K562 (cell line): Measurements from ENCODE around the gene NPAS2. TPM values are rescaled to one million over a fixed set of nuclear protein-coding genes. Genes with fewer than 3 reads are reported as not detected.

Experiments used
- ATAC-seq: fragments of 200-7000 bp; cut with Tn5 transposase; 3 replicates; pipeline ENCODE4 v1.9.1; 2020; ENCODE audit warnings: moderate library complexity
- BruUV-seq: library from RNA; stranded (reverse); fragments of 400-500 nt; replicated peaks from 2 replicates; lab custom pipeline; 2021; lab: Mats Ljungman, UMichigan
- CTCF ChIA-PET: fragments of 300-600 bp; formaldehyde crosslinking; extraction: SDS; loops from one replicate; lab custom pipeline; 2021; ENCODE audit warnings: low intra/inter-chr PET ratio; lab: Yijun Ruan, JAX
- POLR2A ChIA-PET: fragments of 300-600, 350-650 bp; sonication (Branson Sonifier 250); formaldehyde crosslinking; extraction: SDS; loops from one replicate; lab custom pipeline; 2021; ENCODE audit warnings: antibody characterized with exemption, inconsistent platforms; lab: Yijun Ruan, JAX
- DNase-seq, 4 experiments: peaks; one replicate each; pipeline versions ENCODE4 v3.0.0 to v3.0.0-alpha.2; 2011 to 2018; ENCODE audit warnings: low spot score in 3 of 4, mixed read lengths in 3 of 4; ENCODE audit errors: extremely low read depth in 1 of 4
- FAIRE-seq: peaks from 2 replicates; lab custom pipeline; 2011; peaks lifted over from hg19 to GRCh38; lab: Jason Lieb, UNC
- H2AFZ ChIP-seq: 2 replicates; pipeline ENCODE4 v1.6.0; 2011; ENCODE audit warnings: low read depth, low read length, control low read depth, inconsistent platforms
- H3K27ac ChIP-seq: fragments of 200-600 bp; 3 replicates; pipeline ENCODE4 v1.8.0; 2011; ENCODE audit warnings: low read depth, mild to moderate bottlenecking, control low read depth, inconsistent platforms, low read length, moderate library complexity, mixed read lengths; ENCODE audit errors: extremely low read depth
- H3K27me3 ChIP-seq, 2 experiments: fragments of 300-600 bp in 1 of 2; 2 replicates in 1 of 2; 3 replicates in 1 of 2; pipeline versions ENCODE4 v1.6.0 to v1.8.0; 2011; ENCODE audit warnings: inconsistent platforms in 2 of 2, low read length in 2 of 2, mild to moderate bottlenecking in 1 of 2, mixed read lengths in 1 of 2, moderate library complexity in 1 of 2; ENCODE audit not compliant: control insufficient read depth in 2 of 2, insufficient read depth in 2 of 2
- H3K36me3 ChIP-seq: fragments of 300-600 bp; 3 replicates; pipeline ENCODE4 v1.8.0; 2011; ENCODE audit warnings: mild to moderate bottlenecking, low read length, inconsistent platforms; ENCODE audit not compliant: control insufficient read depth, insufficient read depth
- H3K4me1 ChIP-seq, 2 experiments: fragments of 200-600 bp in 1 of 2; replicated peaks in 1 of 2; 2 replicates in 1 of 2; 3 replicates in 1 of 2; pipeline versions ENCODE4 v1.5.1 to v1.8.0; 2011; ENCODE audit warnings: inconsistent platforms in 2 of 2, low read length in 2 of 2, mild to moderate bottlenecking in 1 of 2, mixed read lengths in 1 of 2, moderate library complexity in 1 of 2; ENCODE audit not compliant: control insufficient read depth in 2 of 2, insufficient read depth in 2 of 2
- H3K4me2 ChIP-seq: 2 replicates; pipeline ENCODE4 v1.6.1; 2011; ENCODE audit warnings: low read length, control low read depth, inconsistent platforms, mixed read lengths; ENCODE audit not compliant: insufficient read depth
- H3K4me3 ChIP-seq: fragments of 200-600 bp; sonication (generic), shearing (Covaris generic); 2 replicates; pipeline ENCODE4 v1.5.1; 2016; ENCODE audit warnings: control low read depth, inconsistent platforms
- H3K79me2 ChIP-seq: fragments of 200-600 bp; 3 replicates; pipeline ENCODE4 v1.8.0; 2011; ENCODE audit warnings: low read length, inconsistent platforms; ENCODE audit not compliant: control insufficient read depth, insufficient read depth
- H3K9ac ChIP-seq, 2 experiments: 2 replicates each; pipeline versions ENCODE4 v1.6.0 to v1.6.1; 2011; ENCODE audit warnings: low read depth in 2 of 2, low read length in 2 of 2, control low read depth in 1 of 2, inconsistent platforms in 1 of 2, mild to moderate bottlenecking in 1 of 2, mixed read lengths in 1 of 2; ENCODE audit not compliant: insufficient read depth in 1 of 2
- H3K9me1 ChIP-seq: one replicate; pipeline ENCODE4 v1.6.0; 2011; ENCODE audit warnings: inconsistent platforms, mild to moderate bottlenecking, low read length, moderate library complexity; ENCODE audit not compliant: control insufficient read depth, insufficient read depth
- H3K9me3 ChIP-seq: replicated peaks from 2 replicates; pipeline ENCODE4 v1.5.1; 2011; ENCODE audit warnings: low read depth, low read length, inconsistent platforms; ENCODE audit not compliant: control insufficient read depth, insufficient read depth
- H4K20me1 ChIP-seq: replicated peaks from 2 replicates; pipeline ENCODE4 v1.6.1; 2011; ENCODE audit warnings: low read length, inconsistent platforms, mixed read lengths; ENCODE audit not compliant: control insufficient read depth, insufficient read depth
- ARHGAP35 ChIP-seq: fragments of 450-650 bp; IDR thresholded peaks from 2 replicates; pipeline ENCODE4 v1.6.1; 2018; ENCODE audit not compliant: partially characterized antibody
- ARID3B ChIP-seq: fragments of 250-450 bp; sonication (Bioruptor Pico); IDR thresholded peaks from 2 replicates; pipeline ENCODE4 v1.4.0; 2020; ENCODE audit warnings: borderline replicate concordance
- CBFA2T2 ChIP-seq: fragments of 450-650 bp; conservative IDR thresholded peaks from 2 replicates; pipeline ENCODE4 v1.6.1; 2017; ENCODE audit warnings: mild to moderate bottlenecking
- GATAD2A ChIP-seq: fragments of 450-650 bp; IDR thresholded peaks from 2 replicates; pipeline ENCODE4 v1.6.1; 2017
- NKRF ChIP-seq: fragments of 450-650 bp; IDR thresholded peaks from 2 replicates; pipeline ENCODE4 v1.6.1; 2016; ENCODE audit warnings: borderline replicate concordance
- PHB ChIP-seq: fragments of 250-450 bp; sonication (Bioruptor Pico); IDR thresholded peaks from 2 replicates; pipeline ENCODE4 v1.5.0; 2021
- POLR2H ChIP-seq: IDR thresholded peaks from 2 replicates; pipeline ENCODE4 v1.6.1; 2016; ENCODE audit warnings: missing genetic modification characterization, low read depth, mild to moderate bottlenecking, control low read depth, missing compliant biosample characterization, moderate library complexity
- RBBP5 ChIP-seq: fragments of 200-600 bp; sonication (generic); IDR thresholded peaks from 2 replicates; pipeline ENCODE4 v1.6.1; 2012; ENCODE audit warnings: borderline replicate concordance, mild to moderate bottlenecking, low read length, control low read depth, inconsistent platforms; ENCODE audit not compliant: insufficient read depth, poor library complexity, severe bottlenecking
- RERE ChIP-seq: sonication (generic); formaldehyde crosslinking; IDR thresholded peaks from 2 replicates; pipeline ENCODE4 v1.8.0; 2023; ENCODE audit warnings: missing genetic modification reagents, mild to moderate bottlenecking, borderline replicate concordance
- ZNF140 ChIP-seq: fragments of 250-450 bp; sonication (Bioruptor Pico); IDR thresholded peaks from 2 replicates; pipeline ENCODE4 v1.8.0; 2021; ENCODE audit warnings: moderate library complexity, mild to moderate bottlenecking, inconsistent platforms
- WGBS: fragments of 100-300 bp; shearing (Covaris generic); methylation state at CpG from one replicate; pipeline ENCODE4 v1.1.6; 2016; ENCODE audit warnings: low coverage, mixed read lengths; ENCODE audit not compliant: insufficient coverage; ENCODE audit errors: missing lambda C conversion rate; 5-methylcytosine and 5-hydroxymethylcytosine counted together
- in situ Hi-C: fragments of 300-500 bp; cut with MboI; formaldehyde crosslinking; loops from 4 replicates; pipeline ENCODE4 v1.15.0; 2018; ENCODE audit warnings: inconsistent platforms, mixed read lengths
- intact Hi-C: fragments of 100-400 bp; cut with micrococcal nuclease; formaldehyde crosslinking; loops from 2 replicates; pipeline ENCODE4 v1.14.2; 2022
- polyA plus RNA-seq, 8 experiments: library from polyadenylated mRNA; depleted of rRNA in 4 of 8; stranded (reverse) in 5 of 8; unstranded in 3 of 8; fragments of >200 nt; fragmentation: Nextera tagmentation in 2 of 8; fragmentation: Illumina TruSeq in 1 of 8; extraction: Ambion mirVana in 2 of 8; extraction: Trizol in 1 of 8; gene quantifications; 2 replicates each; pipeline versions ENCODE4 v1.2.1 to v1.2.3, GENCODE V29; 2011 to 2014; ENCODE audit warnings: inconsistent platforms in 1 of 8, missing spikeins in 1 of 8
- total RNA-seq, 7 experiments: library from RNA; depleted of rRNA in 6 of 7; stranded (reverse); fragments of >200 nt in 6 of 7; fragmentation: Illumina TruSeq in 2 of 7; extraction: Trizol in 2 of 7; gene quantifications; 2 replicates each; pipeline versions ENCODE4 v1.2.1 to v1.2.3, GENCODE V29; 2011 to 2021; ENCODE audit warnings: low replicate concordance in 1 of 7

NPAS2 gene
- total and polyA plus RNA-seq, 9 of the 15 experiments (the other 6 are each of a cell fraction or from before 2014, with no cell fraction given): 0.06 to 0.29 (median 0.07) TPM; not detected in 5

GRCh38 chr2:100999995-101000394 lies 180.1 kb downstream of the NPAS2 start:
- no peak overlapping the region for H2AFZ ChIP-seq
- 86% methylated on average over 2 of the region's 2 CpGs for WGBS
- DNase-seq (no peak), ATAC-seq (no peak), FAIRE-seq (no peak)
- CTCF ChIA-PET: no interaction called here
- intact Hi-C loops: no loop called here
- peaks cover 3 to 14% of the 10 kb centered on the region in 2 experiments; a peak in 2 of 5 replicates for H3K27me3 ChIP-seq
- no peaks in the 10 kb centered on the region for H3K9me3 ChIP-seq
- no peak overlapping the region for H3K9ac ChIP-seq
- peaks cover 26% of the 10 kb centered on the region for H3K36me3 ChIP-seq
- H3K79me2 ChIP-seq: peaks cover 30% of the 10 kb centered on the region
- POLR2A ChIA-PET: no interaction called here
- H3K4me3 ChIP-seq: no peak overlapping the region
- in situ Hi-C loops: loop anchor here (10.0 kb wide), 1 partner anchor 385 kb away; no protein-coding TSS in a partner anchor
- H4K20me1 ChIP-seq: peaks cover 17% of the 10 kb centered on the region; the same call in 1 of the 2 replicates
- peaks cover 14 to 18% of the 10 kb centered on the region in 2 experiments; a peak in 4 of 5 replicates for H3K4me1 ChIP-seq
- H3K27ac ChIP-seq: no peak overlapping the region
- BruUV-seq: no TSS peak
- no peak overlapping the region for H3K4me2 ChIP-seq
- no peaks in the 10 kb centered on the region for H3K9me1 ChIP-seq
- TF ChIP-seq NKRF (no peak), CBFA2T2 (no peak), GATAD2A (no peak), POLR2H (no peak), ZNF140 (CRISPR knock-in tag) (no peak), ARID3B (no peak), RERE (CRISPR knock-in tag) (no peak), ARHGAP35 (no peak), PHB (CRISPR knock-in tag) (no peak), RBBP5 (no peak)
